CD4-positive, alpha-beta T cell treated with Interleukin-1 beta for 1 hour (primary cell): ENCODE data around the gene USP49.
"Not testable (repeated sequence)": the region's sequence is repeated elsewhere in the genome, so short reads cannot be mapped to it uniquely, and the experiment has no call there.

ENCODE experiments used
- DNase-seq, 2 donors: peaks; one replicate each; pipeline ENCODE4 v3.0.0-alpha.2; 2020 to 2022

USP49 gene

DNA sequence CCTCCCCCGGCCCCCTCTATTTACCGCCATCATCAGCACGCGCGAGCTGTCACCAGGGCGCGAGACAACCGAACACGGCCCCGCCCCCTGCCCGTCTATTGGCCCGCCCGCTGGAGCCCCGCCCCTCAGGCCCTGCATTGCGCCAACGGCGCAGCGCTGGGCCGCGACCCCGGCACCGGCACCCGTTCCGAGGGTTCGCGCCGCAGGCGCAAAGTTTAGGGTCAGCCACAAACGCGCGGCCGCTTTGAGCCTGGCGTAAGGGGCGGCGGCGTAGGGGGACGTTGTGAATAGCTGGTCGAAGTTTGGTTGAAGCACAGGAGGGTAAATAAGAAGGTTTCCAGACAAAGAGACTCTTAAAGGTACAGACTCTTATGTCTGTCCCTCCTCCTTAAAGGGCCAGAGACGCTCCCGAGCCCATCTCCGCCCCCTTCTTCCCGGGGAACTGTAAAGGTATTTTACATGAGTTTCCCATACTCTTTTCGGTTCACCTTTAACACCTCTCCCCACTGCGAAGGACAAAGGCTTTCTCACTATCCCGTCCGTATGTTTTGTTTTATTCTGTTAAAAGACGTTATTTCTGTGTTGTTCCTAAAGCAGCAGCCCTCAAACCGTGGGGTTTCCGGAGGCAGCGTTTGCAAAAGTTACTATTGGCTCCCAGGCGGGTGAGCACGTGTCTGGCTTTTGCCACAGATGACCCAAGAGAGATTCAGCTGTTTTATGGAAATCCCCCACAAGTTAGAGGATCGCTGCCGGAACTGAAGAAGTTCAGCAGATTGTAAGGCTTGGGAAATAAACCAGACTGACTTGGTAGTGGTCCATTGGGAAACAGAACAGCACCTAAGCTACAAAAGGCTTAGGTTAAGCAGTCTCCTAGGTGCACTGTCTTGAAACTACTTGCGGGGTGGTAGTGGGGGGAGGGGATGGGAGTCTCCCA is at the start of gene USP49:
Gene USP49, minus strand, starts transcription at position 76 of the 934 bp plus-strand sequence. CDS start 88,392 bp downstream, outside the sequence.
- peak; percentile 88 for DNase-seq

DNA sequence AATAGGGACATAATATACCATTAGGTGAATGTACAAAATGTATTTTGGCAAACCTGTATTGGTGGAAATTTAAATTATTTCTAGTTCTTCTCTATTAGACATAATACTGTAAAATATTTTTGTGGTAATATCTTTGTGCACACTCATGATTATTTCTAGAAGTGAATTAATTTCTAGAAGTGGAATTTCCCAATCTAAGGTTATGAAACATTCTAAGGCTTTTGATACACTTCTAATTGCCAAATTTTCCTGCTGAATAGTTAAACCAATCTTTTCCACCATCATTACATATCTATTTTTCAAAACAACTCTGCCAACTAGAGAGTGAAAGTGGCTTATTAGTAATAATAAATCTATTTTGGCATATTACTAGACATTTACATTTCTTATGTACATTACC is 48.3 kb upstream of the USP49 start:
- no peak for DNase-seq

DNA sequence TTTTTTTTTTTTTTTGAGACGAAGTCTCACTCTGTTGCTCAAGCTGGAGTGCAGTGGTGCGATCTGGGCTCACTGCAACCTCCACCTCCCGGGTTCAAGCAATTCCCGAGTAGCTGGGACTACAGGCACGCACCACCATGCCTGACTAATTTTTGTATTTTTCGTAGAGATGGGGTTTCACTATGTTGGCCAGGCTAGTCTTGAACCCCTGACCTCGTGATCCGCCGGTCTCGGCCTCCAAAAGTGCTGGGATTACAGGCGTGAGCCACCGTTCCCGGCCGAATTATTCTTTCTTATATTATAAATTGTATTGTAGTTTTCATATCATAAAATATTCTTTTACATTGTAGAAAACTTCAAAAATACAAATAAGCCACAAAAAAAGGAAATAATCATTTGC is 47.7 kb upstream of the USP49 start:
- not testable (repeated sequence) for DNase-seq

DNA sequence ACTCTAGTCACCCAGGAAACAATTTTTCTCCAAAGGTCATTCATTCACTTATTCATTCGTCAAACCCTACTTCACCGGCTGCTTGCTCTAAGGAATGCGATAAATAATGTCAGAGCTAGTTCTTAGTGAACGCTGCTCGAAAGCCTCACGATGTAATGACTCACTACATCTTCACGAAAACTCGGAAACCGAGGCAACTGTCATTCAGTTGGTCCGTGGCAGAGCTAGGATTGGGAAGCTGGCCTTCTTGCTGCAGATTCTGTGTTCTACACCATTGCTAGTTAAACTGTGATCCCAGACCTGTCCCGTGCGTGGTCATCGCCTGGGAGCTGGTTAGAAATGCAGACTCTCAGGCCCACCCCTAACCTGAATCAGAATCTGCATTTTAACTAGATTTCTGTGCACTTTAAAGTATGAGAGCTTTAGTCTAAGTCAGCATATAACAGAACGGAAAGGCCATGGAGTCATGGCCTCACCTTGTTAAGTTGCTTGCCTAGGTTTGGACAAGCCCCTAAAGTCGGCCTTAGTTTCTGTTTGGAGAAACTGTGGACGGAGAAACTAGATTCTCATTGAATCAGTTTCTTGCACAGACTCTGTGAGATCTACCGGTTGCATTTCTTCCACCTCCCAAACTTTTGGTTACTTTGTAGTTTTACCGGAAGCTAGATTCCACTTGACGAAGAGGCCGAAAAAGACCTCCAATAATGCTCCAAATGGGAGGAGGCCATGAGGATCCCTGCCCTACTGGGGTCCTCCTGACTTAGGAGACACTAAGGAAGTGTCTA is 47.1 kb upstream of the USP49 start:
- no peak for DNase-seq

DNA sequence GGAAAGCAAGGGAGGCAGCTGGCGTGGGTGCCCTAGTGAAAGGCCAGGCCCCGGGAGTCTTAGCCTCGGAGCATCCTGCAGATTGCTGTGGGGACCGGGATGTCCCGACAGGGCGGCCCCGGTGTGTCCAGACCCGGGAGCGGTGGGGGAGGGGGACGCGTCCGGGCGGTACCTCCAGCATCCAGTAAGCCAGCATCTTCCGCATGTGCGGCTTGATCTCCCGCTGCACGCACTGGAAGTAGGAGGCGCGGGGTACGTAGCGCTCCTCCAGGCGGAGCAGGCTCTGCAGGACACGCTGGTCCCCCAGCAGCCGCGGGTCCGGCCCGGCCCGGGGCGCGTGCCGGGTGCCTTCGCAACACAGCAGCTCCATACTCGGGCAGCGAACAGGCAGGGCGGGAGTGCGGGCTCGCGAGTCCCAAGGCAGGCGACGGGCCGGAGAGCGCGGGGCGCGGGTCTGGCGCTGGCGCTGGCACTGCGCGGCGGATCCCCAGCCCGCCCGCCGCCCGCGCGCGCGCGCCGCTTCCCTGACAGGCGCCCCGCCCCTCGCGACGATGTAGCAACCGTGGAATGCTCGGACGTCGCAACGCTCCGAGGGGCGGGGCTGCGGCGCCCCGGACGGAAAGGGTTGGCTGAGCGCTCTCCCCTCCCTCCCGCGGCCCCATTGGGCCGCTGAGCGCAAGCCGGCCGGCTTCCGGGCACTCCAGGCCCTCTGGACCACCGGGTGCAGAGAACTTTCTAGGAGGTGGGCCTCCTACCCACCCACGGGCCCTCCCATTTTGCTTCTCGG is 46.3 kb upstream of the USP49 start, which contains the start of gene CCND3:
Gene CCND3, minus strand, starts transcription at position 529 of the 787 bp plus-strand sequence. Its CDS starts 159 bp downstream, at position 370.
- DNase-seq: peak; percentile 84

DNA sequence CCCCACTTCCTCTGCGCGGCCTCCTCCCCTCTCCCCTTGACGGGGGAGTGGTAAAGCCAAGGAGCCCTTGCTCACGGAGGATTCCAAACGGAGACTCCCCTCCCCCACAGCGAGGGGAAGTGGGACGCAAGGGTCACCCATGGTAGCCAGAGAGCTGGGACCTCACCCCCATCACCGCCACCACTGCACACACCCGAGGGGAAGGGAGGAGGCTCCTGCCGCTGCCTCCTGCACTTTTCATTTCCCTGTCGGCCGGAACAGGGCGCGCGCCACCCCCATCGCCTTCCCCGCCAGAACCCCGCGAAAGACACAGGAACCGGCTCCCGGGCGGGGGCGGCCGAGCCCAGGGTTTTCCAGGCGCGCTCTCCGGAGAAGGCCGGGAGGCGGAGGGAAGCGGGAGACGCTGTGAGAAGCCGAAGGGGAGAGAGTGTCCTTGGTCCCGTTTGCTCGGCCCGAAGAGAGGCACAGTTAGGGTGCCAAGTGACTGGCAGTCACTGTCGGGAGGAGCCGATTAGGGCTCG is 45.6 kb upstream of the USP49 start:
- peak; percentile 27 to 52 for DNase-seq

DNA sequence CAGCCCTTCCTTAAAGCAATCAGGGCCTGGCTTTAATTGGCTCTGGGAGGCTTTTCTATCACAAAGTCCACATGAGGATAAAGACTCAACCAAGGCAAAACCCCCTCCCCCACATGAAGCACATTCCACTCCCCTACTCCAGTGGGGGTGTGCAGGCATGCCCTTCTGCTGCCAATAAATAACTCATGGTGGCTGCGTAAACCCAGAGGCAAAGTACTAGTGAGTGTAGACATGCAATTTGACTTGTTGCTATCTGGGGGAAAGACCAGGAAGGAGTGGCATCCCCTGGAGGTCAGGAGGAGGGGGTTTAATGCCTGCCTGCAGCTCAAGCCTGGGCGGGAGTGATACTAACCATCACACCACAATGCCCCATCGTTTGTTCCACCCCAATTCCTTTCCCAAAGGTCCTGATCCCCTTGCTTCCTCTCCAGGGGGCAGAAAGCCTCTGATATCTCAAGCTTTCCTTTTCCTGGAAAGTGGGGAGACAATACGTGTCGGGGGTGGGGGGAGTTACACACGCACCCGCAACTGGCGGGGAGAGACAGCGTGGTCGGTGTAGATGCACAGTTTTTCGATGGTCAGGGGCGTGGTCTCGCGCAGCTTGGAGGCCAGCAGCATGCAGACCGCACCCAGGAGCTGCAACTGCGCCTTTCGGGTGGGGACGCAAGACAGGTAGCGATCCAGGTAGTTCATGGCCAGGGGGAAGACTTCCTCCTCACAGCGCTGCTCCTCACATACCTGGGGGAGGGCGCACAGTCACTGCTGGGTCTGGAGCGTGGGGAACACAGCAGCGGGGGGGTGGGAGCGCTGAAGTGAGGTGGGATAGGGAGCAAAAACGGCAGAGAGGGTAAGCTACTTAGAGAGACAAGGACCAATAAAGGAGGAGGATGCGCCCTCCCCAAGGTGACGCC is 44.9 kb upstream of the USP49 start:
- no peak for DNase-seq

DNA sequence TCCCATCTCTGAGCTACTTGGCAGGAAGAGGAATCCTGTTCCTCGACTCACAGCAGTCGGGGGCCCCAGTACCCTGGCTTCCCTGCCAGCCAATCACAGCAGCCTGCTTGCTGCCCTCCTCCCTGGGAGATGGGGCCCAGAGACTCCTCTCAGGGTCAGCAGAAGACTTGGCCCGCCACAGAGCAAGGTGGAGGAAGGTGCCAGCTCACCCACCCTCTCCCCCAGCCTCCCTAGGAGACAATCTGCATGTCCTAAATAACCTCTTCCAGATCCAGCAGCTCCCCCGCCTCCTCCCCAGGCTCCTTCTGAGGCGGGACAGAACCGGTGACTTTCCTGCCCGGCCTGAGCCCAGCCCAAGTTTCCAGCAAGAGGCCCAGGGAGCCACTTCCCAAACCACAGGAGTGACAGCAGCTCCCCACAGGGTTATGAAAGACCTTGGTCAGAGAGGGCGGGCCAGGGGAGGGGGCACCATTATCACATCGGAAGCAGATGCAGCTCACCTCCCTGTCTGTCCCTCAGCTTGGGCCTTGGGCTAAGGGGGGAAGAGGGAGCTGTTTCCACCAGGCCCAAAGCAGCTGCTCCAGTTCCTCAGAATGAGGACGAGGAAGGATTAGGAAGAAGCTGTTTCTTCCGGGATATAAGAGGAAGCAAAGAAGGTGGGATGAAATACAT is 44.1 kb upstream of the USP49 start:
- peak in 1 of 2 donors; percentile 26 for DNase-seq

DNA sequence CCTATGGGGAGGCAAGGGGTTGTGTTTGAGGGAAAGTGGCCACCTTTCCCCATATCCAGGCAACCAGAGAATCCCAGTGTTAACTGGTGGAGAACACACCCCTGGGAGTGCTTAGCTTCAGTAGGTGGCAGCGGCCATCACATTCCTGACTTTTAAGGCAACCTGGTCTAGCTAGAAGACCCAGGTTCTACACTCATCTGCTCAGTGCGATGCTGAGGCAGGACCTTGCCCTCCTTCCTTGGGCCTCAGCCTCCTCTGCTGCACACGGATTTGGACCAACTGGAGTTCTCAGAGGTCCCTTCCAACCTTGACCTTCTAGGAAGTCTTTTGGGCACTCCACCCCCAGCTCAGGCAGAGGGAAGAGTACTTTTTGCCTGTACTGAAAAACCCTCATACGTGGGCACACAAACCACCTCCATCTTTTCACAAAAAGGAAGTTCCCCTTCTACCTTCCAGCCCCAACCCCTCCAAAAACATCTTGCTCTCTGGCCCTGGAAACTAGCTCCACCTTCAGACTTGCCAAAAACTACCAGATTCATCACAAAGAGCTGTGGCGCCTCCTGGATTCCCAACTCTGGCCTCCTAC is 43.5 kb upstream of the USP49 start:
- DNase-seq: no peak

DNA sequence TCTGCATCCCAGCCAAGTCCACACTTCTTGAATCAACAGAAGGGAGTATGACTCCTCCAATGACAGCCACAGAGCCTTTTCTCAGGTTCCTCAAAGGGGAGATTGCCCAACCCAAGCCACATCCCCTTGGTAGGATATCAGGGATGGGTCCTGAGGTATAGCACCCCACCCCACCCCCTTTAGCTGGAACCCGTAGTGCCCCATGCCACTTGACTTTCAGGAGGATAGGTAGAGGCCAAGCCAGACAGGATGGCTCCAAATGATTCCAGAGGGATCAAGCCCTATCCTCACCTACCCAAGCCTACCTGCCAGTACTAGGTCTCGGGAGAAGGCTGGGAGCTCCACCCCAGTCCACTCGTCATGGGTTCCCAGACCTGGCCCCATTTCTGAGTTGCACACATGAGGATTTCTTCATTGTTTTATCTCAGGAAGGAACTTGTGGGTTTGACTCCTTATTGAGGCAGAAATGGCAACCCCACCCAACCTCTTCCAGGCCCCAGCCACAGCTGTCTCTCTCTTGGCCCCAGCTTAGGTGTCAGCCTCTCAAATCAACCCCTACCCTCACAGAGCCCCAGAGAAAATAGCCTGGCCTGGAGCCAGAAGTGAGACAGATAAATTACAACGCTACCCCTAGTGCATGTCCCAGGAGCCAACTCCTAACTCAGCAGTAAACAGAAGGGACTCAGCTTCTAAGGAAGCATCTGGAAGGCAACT is 42.8 kb upstream of the USP49 start:
- peak; percentile 45 to 67 for DNase-seq

DNA sequence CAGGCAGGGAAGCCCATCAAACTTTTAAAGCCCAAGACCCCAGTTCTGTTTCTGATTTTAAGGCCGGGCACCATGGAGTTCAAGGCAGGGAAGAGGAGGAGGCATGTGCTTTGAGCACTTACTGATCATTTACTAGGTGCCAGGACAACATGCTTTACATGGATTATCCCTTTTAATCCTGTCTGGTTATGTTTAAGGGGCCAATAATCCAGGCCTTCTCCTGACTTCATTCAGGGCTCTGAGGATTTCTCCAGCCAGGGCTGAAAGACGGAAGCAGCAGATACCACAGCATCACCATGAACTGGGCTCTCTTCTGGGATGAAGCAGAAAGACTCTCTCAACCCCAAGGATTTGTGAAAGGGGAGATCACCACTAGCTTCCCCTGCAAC is 42.3 kb upstream of the USP49 start:
- no peak for DNase-seq

DNA sequence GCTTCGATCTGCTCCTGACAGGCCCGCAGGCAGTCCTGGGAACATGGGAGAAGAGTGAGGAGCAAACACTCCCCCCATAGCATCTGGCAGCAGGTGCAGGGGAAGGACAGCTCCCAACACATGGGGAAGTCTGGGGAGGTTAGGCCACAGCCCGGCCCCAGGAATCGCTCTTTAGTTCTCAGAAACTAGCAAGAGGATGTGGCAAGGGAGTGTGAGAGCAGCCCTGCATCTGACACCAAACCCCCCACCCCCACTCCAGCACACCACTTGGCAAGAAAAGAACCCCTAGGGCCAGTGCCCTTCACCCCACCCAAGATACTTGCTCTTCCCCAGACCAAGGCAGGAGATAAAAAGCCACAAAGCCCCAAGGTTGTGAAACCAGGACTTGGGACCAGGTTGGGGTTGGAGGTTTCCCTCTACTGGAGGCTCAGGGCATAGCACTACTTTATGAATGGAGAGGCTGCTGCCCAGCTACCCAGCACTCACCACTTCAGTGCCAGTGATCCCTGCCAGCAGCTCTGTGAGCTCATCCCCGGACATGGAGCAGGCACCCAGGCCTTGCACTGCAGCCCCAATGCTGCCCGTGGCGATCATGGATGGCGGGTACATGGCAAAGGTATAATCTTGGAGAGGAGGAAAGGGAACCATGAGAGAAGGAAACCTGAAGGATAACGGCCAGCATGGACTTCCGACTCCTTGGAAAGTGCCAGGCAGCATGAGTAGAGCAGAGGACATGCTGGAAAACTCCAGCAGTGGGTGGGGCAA is 41.1 kb upstream of the USP49 start:
- DNase-seq: peak; percentile 85 to 88

DNA sequence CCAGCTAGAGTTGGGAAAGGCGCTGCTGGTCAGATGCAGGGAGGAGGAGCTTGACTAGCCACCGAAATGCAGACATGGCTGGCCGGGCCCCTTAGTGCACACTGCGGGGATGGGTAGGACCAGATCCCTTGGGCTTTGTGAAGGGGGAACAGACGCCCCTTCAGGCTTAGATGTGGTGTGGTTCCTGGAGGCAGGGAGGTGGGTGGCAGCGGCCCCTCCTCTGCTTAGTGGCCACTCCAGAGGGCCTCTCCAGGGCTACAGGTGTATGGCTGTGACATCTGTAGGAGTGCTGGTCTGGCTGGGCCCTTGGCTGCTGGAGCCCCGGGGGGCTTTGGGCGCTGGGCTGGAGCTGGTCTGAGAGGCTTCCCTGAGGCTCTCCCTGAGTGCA is 40.5 kb upstream of the USP49 start:
- no peak for DNase-seq

DNA sequence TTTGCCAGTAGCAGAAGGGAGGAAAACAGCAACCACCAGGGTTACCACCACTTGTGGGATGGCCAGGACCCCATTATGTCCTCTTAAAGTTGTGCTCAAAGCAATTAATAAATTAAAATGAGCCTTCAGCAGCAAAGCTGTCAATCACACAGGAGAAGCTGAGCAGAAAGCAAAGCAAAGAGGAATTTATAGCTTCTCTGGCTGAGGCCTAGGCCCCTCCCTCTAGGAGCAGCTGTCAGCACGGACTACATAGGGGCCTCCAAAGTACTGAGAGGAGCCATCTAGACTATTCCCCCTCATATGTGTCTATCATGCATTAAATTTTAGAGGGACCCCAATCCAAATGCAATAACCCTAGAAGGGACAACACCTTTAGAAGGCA is 40.0 kb upstream of the USP49 start:
- DNase-seq: no peak

DNA sequence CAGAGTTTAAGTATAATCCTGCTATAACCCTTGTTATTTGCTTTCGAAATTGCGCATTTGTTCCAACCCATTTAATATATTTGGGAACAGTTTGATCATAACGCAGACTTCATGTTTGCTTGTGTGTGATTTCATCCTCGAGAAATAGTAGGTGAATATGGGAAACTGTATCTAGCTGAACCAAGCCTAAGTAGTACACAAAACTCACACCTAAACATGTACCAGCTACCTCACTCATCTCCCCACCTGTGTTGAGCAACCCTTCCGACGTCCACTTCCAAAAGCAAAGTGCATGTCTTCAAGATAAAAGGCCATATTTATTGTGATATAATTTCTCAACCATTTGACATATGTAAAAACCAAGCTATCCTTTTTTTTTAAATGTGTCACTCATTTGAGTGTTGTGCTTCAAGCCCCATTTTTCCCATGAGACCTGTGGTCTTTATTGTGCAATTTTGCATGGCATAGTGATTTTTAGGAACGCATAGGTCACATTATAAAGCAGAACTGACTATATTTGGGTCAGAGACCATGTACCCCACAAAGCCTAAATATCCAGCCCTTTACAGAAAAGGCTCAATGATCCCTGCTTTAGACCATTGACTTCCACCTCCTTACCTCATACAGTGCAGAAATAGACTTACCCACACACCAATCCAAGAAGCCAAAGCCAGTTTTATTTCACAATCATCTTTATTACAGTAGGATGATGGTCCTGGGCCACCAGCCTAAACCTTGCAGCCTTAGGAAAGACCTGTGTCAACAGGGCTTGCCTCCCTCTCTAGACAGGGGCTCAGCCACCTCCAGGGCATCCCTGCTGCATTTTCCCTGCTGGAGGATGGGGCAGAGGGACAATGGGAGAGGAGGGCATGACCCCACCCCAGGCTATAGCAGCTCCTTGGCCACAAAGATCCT is 39.4 kb upstream of the USP49 start:
- no peak for DNase-seq

DNA sequence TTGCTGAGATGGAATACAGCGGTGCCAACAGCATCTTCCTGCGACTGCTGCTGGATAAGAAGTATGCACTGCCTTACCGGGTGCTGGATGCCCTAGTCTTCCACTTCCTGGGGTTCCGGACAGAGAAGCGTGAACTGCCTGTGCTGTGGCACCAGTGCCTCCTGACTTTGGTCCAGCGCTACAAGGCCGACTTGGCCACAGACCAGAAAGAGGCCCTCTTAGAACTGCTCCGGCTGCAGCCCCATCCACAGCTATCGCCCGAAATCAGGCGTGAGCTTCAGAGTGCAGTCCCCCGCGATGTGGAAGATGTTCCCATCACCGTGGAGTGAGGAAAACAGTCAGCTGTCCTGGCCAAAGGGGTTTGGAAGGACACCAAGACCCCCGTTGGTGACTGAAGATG is 37.2 kb upstream of the USP49 start:
- no peak for DNase-seq

DNA sequence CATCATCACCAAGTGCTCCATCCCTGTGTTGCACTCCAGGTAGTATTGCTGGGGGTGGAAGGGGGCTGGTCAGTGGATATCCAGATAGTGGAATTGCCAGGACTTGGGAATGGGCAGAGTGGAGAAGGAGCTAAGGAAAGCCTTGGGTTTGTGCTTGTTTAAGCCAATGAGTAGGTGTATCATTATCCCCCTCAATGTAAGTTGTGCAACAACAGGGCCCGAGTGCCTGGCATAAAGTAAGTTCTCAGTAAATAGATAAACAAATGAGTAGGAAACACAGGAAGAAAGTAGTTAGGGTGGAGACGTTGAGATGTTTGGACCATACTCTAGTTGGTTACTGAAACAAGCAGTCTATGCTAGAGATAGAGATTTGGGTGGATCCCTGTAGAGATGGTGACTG is 36.6 kb upstream of the USP49 start:
- no peak for DNase-seq

DNA sequence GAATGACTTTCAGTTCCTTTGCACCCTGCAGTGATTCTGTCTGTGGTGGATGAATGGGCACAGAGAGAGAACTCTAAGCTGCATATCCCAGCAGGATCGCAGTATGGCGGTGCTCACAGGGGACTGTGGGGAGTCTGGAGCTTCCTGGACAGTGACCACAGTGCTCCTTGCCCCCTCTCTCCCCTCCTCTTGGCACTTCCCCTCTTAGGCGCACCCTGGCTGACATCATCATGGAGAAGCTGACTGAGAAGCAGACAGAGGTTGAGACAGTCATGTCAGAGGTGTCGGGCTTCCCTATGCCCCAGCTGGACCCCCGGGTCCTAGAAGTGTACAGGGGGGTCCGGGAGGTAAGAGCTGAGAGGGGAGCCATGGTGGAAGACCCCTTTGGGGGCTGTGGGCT is 34.7 kb upstream of the USP49 start:
- no peak for DNase-seq
